A549 (cell line): ENCODE data around the gene BPIFA3.

Source experiments
- BCL3 ChIP-seq: fragments of >200 bp; sonication (Bioruptor Twin); formaldehyde crosslinking; IDR thresholded peaks from 3 replicates; pipeline ENCODE4 v1.6.1; 2016
- CEBPB ChIP-seq, 2 experiments: fragments of >200 bp in 1 of 2; sonication (Bioruptor Twin) in 1 of 2; formaldehyde crosslinking in 1 of 2; IDR thresholded peaks; 2 replicates each; pipeline ENCODE4 v1.6.1; 2012 to 2016
- CTCF ChIP-seq: fragments of >200 bp; sonication (Bioruptor Twin); formaldehyde crosslinking; IDR thresholded peaks from 3 replicates; pipeline ENCODE4 v1.5.1; 2016
- ELK1 ChIP-seq: fragments of 150-350 bp; IDR thresholded peaks from 2 replicates; pipeline ENCODE4 v1.6.1; 2014; ENCODE audit warnings: low read depth, mild to moderate bottlenecking, low read length
- HDAC2 ChIP-seq: fragments of 200-600 bp; sonication (generic); IDR thresholded peaks from 2 replicates; pipeline ENCODE4 v1.6.1; 2016
- RNF2 ChIP-seq: fragments of 200-600 bp; sonication (generic); IDR thresholded peaks from 2 replicates; pipeline ENCODE4 v1.6.1; 2016; ENCODE audit warnings: low read depth, mild to moderate bottlenecking, antibody characterized with exemption, moderate library complexity, borderline replicate concordance
- TF ChIP-seq, protein P1 (sequence below): fragments of 200-600 bp; sonication (generic); IDR thresholded peaks from 2 replicates; pipeline ENCODE4 v1.6.1; 2016; ENCODE audit warnings: antibody characterized with exemption, mild to moderate bottlenecking, moderate library complexity

DNA sequence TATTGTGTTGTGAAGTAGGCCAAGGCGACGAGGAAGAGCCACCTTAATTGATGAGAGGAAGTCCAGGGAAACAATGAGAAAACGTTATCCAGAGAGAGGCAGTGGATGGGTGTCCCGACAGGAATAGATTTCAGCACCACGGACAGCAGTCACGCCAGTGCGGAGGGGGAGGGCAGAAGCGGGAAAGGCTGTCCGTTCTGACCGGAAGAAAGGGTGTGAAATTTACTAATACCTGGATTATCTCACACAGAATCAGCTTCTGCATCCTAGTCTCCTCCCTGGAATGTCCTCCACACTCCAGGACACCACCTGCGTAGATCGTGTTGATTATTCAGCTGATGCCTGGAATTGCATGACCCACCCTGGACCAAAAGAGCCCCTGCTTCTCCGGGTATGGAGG lies 7.4 kb upstream of the BPIFA3 start:
- TF ChIP-seq BCL3 (no peak), CEBPB (IDR thresholded peaks at IDR 0.05) (no peak), CTCF (no peak), HDAC2 (no peak), RNF2 (no peak), ELK1 (no peak)
- TF ChIP-seq, protein P1, sequence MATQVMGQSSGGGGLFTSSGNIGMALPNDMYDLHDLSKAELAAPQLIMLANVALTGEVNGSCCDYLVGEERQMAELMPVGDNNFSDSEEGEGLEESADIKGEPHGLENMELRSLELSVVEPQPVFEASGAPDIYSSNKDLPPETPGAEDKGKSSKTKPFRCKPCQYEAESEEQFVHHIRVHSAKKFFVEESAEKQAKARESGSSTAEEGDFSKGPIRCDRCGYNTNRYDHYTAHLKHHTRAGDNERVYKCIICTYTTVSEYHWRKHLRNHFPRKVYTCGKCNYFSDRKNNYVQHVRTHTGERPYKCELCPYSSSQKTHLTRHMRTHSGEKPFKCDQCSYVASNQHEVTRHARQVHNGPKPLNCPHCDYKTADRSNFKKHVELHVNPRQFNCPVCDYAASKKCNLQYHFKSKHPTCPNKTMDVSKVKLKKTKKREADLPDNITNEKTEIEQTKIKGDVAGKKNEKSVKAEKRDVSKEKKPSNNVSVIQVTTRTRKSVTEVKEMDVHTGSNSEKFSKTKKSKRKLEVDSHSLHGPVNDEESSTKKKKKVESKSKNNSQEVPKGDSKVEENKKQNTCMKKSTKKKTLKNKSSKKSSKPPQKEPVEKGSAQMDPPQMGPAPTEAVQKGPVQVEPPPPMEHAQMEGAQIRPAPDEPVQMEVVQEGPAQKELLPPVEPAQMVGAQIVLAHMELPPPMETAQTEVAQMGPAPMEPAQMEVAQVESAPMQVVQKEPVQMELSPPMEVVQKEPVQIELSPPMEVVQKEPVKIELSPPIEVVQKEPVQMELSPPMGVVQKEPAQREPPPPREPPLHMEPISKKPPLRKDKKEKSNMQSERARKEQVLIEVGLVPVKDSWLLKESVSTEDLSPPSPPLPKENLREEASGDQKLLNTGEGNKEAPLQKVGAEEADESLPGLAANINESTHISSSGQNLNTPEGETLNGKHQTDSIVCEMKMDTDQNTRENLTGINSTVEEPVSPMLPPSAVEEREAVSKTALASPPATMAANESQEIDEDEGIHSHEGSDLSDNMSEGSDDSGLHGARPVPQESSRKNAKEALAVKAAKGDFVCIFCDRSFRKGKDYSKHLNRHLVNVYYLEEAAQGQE: peak; percentile 98
